Measurements from ENCODE around the gene ZDHHC11B.

The ZDHHC11B gene

DNA sequence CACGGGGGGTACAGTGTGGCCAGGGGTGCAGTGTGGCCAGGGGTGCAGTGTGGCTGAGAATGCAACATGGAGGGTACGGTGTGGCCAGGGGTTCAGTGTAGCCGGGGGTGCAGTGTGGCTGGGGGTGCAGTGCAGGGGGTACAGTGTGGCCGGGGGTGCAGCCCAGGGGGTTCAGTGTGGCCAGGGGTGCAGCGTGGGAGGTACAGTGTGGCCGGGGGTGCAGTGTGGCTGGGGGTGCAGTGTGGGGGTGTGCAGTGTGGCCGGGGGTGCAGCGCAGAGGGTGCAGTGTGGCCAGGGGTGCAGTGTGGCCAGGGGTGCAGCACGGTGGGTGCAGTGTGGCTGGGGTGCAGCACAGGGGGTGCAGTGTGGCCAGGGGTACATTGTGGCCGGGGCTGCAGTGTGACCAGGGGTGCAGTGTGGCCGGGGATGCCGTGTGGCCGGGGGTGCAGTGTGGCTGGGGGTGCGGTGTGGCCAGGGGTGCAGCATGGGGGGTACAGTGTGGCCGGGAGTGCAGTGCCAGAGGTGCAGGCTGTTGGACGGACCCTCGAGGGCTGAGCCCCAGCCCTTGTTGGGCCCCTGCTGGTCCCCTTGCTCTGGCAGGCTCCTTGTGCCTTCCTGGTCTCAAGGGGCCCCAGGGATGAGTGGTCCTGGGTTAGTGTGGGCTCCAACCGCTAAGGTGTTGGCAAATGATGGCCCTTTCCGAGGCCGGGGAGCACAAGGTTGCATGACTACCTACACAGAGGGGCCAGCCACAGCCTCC is 109.2 kb downstream of the ZDHHC11B start:
- no peak for DNase-seq (ENCODE audit: low read depth in 2 of 2, low spot score in 1 of 2)

DNA sequence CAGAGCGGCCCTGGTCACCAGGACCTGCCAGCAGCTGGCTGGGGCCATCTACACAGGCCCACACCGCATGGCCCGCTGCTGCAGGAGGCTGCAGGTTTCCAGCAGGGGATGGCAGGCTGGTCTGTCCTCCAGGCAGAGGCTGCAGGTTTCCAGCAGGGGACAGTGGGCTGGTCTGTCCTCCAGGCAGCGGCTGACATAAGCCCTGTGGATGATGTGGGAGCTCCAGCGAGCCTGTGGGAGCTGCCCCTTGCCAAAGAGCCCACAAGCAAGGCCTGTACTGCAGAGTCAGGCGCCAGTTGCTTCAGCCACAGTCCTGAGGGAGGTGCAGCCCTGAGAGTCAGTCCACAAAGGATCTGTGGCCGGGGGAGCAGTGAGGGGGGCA is 109.9 kb downstream of the ZDHHC11B start:
- DNase-seq (ENCODE audit: low read depth in 2 of 2, low spot score in 1 of 2): no peak

- DNase-seq (ENCODE audit: low read depth in 2 of 2, low spot score in 1 of 2): no peak
Observed at GRCh38 chr5:673831-674629, 110.5 kb downstream of the ZDHHC11B start.

GRCh38 chr5:673161-673830 is 111.2 kb downstream of the ZDHHC11B start:
- DNase-seq (ENCODE audit: low read depth in 2 of 2, low spot score in 1 of 2): no peak

- no peak for DNase-seq (ENCODE audit: low read depth in 2 of 2, low spot score in 1 of 2)
Observed at GRCh38 chr5:672329-673160, 112.0 kb downstream of the ZDHHC11B start.

DNA sequence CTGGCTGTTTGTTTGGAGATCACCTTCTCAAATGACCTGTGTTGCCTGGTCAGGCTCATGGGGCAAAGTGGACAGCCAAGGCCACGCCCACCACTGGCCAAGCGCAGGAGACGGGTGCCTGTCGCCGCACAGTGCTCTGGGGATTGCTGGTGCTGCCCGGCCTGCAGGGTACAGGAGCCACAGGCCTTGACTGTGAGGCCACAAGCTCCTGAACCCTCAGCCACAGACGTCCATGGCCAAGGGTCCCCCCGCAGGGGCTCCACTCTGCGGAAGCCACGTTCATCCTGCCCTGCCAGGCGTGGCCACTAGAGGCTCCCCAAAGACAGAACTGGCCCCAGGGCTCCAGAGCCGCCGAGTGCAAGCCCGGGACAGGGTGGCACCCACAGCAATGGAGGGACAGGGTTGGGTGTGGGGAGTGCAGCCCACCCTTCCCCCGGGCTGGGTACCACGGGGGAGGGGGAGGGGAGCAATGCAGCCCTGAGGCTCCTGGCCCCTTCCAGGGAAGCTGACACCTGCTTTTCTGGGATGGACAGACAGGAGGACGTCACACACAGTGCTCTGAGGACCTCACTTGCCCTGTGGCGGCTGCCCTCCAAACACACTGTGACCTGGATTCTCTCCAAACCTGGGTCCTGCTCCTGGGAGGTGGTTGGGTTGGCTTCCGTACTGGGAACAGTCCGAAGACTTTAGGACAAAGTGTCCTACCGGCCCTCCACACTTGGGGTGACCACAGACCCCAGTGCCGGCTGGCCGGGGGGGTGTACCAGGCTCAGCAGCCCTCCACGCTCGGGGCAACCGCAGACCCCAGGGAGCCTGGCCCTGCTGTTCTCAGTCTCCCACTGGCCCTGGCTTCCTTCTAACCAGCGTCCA is 112.8 kb downstream of the ZDHHC11B start:
- peak; percentile 21 to 27 for DNase-seq (ENCODE audit: low read depth in 2 of 2, low spot score in 1 of 2)

GRCh38 chr5:670396-671270 is 113.9 kb downstream of the ZDHHC11B start:
- DNase-seq (ENCODE audit: low read depth in 2 of 2, low spot score in 1 of 2): no peak

- DNase-seq (ENCODE audit: low read depth in 2 of 2, low spot score in 1 of 2): no peak
Observed at GRCh38 chr5:669842-670395, 114.6 kb downstream of the ZDHHC11B start.

DNA sequence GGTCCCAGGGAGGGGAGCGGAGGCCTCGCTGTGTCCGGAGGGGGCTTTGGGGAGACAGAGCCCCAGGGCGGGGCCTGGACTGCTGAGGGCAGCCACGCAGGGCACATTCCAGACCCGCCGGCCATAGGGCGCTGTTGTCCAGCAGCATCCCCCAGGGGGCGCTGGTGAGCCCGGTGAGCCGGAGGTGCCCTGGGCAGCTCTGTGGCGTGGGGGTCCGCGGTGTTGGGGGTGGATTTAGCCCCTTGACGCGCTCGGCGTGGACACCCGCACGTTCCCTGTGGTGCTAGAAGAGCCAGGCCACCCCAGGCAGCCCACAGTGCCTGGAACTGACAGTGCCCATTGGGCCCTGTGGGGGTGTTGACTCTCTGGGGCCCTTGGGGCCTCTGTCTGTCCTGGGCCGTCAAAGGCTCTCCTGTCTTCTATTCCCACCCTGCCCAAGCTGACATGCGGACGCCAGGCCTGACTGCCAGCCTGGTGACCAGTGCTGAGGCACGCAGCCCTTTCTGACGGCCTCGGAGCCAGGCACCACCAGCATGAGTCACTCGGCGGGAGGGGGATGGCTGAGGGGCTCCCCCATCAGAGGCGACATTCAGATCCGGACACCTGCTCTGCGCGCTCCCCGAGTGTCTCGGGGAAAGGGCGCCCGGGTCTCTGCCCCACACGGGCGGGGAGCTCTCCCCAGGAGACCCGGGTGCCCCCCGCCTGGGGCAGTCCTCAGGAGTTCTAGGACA is 115.3 kb downstream of the ZDHHC11B start:
- no peak for DNase-seq (ENCODE audit: low read depth in 2 of 2, low spot score in 1 of 2)

DNA sequence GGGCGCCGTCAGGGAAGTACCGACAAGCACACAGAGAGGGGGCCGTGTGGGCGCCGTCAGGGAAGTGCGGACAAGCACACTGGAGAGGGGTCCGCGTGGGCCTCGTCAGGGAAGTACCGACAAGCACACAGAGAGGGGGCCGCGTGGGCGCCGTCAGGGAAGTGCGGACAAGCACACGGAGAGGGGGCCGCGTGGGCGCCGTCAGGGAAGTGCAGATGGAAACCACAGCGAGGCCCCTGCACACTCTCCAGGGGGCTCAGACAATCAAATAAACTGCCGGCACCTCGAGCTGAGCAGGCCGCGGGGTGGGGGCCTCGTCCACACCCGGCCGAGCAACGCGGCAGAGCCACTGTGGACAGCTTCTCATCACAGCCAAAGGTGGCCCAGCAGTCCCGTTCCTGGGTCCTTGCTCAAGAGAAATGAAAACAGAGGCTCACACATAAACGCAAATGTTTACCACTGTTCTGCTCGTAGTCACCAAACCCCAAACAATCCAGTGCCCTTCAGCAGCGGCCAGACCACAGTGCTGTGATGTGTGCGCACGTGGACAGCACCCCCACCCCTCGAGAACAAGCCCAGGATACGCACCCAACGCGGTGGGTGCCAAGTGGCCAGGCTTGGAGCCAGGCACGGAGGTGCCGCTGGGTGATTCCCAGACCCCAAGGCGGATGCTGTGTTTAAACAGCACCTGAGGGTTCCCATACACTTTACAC is 116.1 kb downstream of the ZDHHC11B start:
- DNase-seq (ENCODE audit: low read depth in 2 of 2, low spot score in 1 of 2): no peak

DNA sequence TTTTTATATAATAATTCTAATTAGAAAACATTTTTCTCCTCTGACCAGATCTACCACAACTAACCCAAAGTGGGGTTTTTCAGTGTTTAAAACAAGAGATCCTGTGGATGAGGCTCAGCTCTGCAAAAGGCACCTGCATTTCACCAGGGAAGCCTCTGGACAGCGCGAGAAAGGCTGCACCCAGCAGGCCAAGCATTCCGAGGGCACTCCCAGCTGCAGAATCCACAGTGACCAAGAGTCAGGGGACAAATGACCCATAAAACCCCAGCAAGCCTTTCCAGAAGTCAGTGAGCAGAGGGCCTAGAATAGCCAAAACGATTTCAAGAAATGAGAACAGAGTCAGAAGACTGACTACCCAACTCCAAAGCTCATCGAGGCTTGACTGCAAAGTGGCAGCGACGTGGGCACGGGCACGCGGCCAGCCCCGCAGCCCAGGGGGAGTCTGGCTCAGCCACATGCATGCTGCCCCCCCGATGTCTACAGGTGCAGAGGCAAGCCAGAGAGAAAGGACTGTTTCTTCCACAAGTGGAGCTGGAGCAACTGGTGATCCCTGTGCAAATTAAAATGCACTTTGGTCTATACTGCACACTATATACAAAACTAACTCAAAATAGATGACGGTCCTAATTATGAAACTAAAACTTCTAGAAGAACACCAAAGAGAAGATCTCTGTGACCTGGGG is 117.6 kb downstream of the ZDHHC11B start:
- DNase-seq (ENCODE audit: low read depth in 2 of 2, low spot score in 1 of 2): no peak

DNA sequence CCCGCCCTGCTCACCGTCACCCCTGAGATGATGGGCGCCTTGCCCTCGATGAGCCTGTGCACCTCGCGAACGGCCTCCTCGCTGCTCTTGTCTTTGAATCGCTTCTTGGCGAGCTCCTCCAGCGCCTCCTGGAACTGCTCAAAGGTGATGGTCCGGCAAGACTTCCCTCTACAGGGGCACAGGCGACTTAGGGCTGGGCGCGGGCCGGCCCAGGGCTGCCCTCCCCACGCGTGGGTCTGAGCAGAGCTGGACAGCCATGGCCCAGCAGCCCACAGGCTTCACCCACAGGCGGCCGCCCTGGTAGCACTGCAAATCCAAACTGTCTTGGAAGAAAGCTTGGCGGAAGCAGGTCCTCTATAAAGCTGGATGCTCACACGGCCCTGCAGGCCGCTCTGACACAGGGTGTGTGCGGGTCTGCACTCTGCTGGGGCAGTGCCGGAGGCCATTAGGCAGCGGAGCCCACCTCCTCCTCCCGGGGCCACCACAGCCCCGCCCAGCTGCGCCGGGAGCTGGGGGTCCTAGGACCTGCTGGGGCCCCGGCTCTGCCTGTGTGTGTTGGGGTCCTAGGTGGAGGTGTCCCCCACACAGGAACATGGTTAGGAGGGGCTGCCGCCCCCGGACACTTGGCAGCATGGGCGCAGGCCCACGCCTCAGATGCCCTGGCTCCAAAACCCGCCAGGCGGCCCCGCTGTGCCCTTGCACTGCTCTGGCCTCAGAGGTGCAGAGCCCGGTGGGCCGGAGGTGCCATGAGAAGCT is 118.4 kb downstream of the ZDHHC11B start:
- no peak for DNase-seq (ENCODE audit: low read depth in 2 of 2, low spot score in 1 of 2)

GRCh38 chr5:665541-665955 is 119.0 kb downstream of the ZDHHC11B start:
- DNase-seq (ENCODE audit: low read depth in 2 of 2, low spot score in 1 of 2): no peak

DNA sequence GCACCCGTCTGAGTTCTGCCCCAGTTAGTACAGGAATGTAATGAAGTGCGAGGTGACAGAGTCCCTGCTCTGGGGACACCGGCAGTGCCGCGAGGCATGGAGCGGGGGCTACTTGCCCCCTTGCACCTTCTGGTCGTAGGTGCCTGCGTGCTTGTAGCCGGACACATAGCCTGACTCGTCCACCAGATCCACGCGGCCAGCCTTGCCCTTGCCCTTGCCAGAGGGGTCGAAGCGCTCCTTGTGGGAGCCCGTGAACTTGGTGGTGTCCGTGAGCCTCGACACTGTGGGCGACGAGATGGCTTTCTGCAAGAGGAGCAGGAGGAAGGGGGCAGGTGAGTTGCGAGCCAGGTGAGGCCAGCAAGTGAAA is 119.6 kb downstream of the ZDHHC11B start:
- no peak for DNase-seq (ENCODE audit: low read depth in 2 of 2, low spot score in 1 of 2)

DNA sequence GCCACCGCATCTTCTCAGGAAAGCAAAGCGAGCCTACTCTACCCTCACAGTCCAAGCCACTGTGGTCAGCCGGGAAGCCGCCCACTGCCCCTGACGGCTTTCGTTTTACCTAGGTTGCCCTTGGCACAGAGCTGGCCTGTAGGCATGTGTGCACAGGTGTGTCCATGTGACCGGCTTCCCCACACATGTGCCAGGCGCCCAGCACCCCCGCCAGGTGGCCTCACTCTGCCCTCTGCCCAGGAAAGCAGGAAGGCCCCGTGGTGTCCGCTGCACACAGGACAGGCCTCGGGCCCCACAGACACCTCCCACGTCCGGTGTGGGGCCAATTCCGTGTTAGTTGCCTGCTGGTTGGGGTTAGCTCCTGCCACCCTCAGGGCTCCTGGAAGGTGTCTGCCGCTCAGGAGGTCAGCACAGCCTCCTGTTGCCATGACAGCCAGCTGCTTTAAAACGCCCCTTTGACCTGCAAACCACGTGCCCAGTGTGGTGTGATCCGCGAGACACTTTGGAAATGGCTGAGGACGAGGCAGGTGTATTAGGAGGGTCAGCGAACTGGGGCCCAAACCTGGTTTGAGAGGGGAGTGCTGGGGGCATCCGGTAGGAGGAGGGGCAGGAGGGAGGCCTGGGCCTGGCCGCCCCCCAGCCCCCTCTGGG is 120.1 kb downstream of the ZDHHC11B start:
- no peak for DNase-seq (ENCODE audit: low read depth in 2 of 2, low spot score in 1 of 2)
